ENCODE data around the gene GPR78. TPM values are rescaled to one million over a fixed set of nuclear protein-coding genes. Genes with fewer than 3 reads are reported as not detected.

Gene GPR78
- total RNA-seq, 2 experiments from 2014 or later, result not detected

DNA sequence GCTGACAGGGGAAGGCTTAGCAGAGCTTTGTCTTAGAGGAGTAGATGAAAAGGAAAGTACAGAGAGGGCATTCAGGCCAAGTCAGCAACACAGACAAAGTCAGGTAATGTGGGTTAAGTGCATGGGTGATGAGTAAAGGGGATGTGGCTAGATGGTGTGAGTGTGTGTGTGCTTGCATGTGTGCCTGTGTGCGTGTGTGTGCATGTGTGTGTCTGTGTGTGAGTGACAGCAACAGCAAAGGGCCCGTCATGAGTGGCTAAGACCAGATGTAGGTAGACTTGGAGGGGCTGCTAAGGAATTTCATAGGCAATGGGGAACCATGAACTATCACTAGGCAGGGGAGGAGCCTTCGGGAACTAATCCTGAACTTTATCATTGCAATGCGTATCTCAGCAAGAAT, 2.2 kb upstream of the GPR78 start:
- H3K9me3 ChIP-seq (ENCODE audit: control insufficient read depth in 1 of 2, insufficient read depth in 1 of 2, low read length in 2 of 2), result peaks cover 0 to 34% of the 10 kb centered on the region in 2 experiments
- no peaks in the 10 kb centered on the region for H3K4me1 ChIP-seq (ENCODE audit: insufficient read depth, low read length)
- Mint-ChIP-seq H3K4me3 (no peak overlapping the region), H3K27me3 (peaks cover 35% of the 10 kb centered on the region), H3K36me3 (ENCODE audit: low read depth) (no peaks in the 10 kb centered on the region), H3K9me3 (no peaks in the 10 kb centered on the region), H3K4me1 (ENCODE audit: low read depth) (no peaks in the 10 kb centered on the region), H3K27ac (no peak overlapping the region)
- H3K36me3 ChIP-seq (ENCODE audit: insufficient read depth, low read length), result no peaks in the 10 kb centered on the region
- H3K27ac ChIP-seq (ENCODE audit: low read depth in 1 of 2, low read length in 2 of 2), result no peak overlapping the region
- H3K27me3 ChIP-seq (ENCODE audit: control insufficient read depth in 1 of 2, insufficient read depth in 2 of 2, low read length in 2 of 2), result peaks cover 11 to 24% of the 10 kb centered on the region in 2 experiments
- TF ChIP-seq, protein P1, sequence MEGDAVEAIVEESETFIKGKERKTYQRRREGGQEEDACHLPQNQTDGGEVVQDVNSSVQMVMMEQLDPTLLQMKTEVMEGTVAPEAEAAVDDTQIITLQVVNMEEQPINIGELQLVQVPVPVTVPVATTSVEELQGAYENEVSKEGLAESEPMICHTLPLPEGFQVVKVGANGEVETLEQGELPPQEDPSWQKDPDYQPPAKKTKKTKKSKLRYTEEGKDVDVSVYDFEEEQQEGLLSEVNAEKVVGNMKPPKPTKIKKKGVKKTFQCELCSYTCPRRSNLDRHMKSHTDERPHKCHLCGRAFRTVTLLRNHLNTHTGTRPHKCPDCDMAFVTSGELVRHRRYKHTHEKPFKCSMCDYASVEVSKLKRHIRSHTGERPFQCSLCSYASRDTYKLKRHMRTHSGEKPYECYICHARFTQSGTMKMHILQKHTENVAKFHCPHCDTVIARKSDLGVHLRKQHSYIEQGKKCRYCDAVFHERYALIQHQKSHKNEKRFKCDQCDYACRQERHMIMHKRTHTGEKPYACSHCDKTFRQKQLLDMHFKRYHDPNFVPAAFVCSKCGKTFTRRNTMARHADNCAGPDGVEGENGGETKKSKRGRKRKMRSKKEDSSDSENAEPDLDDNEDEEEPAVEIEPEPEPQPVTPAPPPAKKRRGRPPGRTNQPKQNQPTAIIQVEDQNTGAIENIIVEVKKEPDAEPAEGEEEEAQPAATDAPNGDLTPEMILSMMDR (IDR thresholded peaks at IDR 0.05), result no peak
- H3K4me3 ChIP-seq (ENCODE audit: low read length), result no peak overlapping the region
- ChIA-PET POLR2A (no interaction called here), CTCF (no interaction called here)
- ATAC-seq (ENCODE audit: poor library complexity), result no peak
- DNase-seq, result no peak
- intact Hi-C loops (cut with DNase I, micrococcal nuclease), result no loop called here

DNA sequence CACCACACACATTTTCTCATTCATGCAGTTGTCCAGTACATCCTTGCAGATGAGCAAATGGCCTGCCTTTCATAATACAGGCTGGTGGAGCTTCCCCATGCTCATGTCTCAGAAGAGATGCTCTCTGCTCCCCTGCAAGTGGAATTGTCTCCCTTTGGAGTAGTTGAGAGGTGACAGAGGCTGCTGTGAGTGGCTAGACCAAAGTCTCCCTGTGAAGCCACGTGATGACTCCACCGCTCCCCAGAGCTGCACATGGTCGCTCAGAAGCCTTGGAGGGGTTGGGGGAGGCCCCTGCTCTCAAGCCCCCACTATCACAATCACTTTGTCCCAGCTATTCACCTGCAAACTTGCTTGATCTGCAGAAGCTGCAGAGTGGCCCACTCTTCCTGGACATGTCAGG, 1.5 kb upstream of the GPR78 start:
- H3K36me3 ChIP-seq (ENCODE audit: insufficient read depth, low read length), result no peaks in the 10 kb centered on the region
- Mint-ChIP-seq H3K27me3 (peaks cover 38% of the 10 kb centered on the region), H3K4me1 (ENCODE audit: low read depth) (no peaks in the 10 kb centered on the region), H3K9me3 (no peaks in the 10 kb centered on the region), H3K4me3 (no peak overlapping the region), H3K27ac (no peak overlapping the region), H3K36me3 (ENCODE audit: low read depth) (no peaks in the 10 kb centered on the region)
- H3K27me3 ChIP-seq (ENCODE audit: control insufficient read depth in 1 of 2, insufficient read depth in 2 of 2, low read length in 2 of 2), result peaks cover 13 to 24% of the 10 kb centered on the region in 2 experiments
- TF ChIP-seq, protein P1 (IDR thresholded peaks at IDR 0.05), result no peak
- intact Hi-C loops (cut with DNase I, micrococcal nuclease), result no loop called here
- CTCF ChIA-PET, result no interaction called here
- POLR2A ChIA-PET, result no interaction called here
- H3K4me3 ChIP-seq (ENCODE audit: low read length), result no peak overlapping the region
- H3K4me1 ChIP-seq (ENCODE audit: insufficient read depth, low read length), result no peaks in the 10 kb centered on the region
- no peak for ATAC-seq (ENCODE audit: poor library complexity)
- H3K9me3 ChIP-seq (ENCODE audit: control insufficient read depth in 1 of 2, insufficient read depth in 1 of 2, low read length in 2 of 2), result peaks cover 0 to 34% of the 10 kb centered on the region in 2 experiments
- DNase-seq, result no peak
- H3K27ac ChIP-seq (ENCODE audit: low read depth in 1 of 2, low read length in 2 of 2), result no peak overlapping the region

DNA sequence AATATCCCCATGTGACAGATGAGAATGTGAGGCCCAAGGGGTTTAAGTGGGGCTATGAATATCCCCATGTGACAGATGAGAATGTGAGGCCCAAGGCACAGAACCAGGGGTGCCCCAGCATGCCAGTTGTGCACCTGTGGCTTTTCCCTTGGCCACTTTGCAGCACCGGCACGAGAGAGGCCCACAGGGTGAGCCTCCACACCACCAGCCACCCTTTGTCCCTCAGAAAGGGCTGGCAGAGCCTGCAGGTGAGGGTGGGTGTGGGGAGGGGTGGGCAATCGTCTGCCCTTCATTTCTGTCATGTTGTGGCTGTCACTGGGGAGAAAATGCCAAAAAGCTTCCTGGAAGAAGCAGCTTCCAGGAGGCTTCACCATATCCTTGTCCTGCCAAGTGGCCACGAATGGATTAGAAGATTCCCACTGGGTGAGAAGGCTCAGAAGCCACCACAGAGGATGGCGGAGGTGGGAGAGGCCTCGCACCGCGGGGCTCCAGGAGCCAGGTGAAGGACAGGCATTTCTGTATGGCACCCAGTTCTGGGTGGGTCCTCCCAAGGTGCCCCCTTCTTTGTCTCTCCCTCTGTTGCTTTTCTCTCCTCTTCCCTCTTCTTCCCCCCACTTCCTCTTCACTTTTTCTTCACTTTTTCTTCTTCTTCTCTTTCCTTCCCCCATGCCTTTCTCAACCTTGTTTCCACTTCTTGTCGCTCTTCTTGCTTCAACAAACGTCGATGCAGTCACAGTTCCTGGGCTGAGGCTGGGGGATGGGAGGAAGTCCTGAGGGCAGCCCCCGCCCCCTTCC, 469 bp upstream of the GPR78 start:
- H3K4me3 Mint-ChIP-seq, result no peak overlapping the region
- no peak for ATAC-seq (ENCODE audit: poor library complexity)

More for the DNA sequence above, 469 bp upstream of the GPR78 start:
- intact Hi-C loops (cut with DNase I, micrococcal nuclease), result no loop called here
- Histone ChIP-seq H3K4me1 (ENCODE audit: insufficient read depth, low read length) (no peaks in the 10 kb centered on the region), H3K27ac (ENCODE audit: low read depth in 1 of 2, low read length in 2 of 2) (no peak overlapping the region), H3K36me3 (ENCODE audit: insufficient read depth, low read length) (no peaks in the 10 kb centered on the region), H3K9me3 (ENCODE audit: control insufficient read depth in 1 of 2, insufficient read depth in 1 of 2, low read length in 2 of 2) (peaks cover 0 to 34% of the 10 kb centered on the region in 2 experiments), H3K27me3 (ENCODE audit: control insufficient read depth in 1 of 2, insufficient read depth in 2 of 2, low read length in 2 of 2) (peaks cover 13 to 24% of the 10 kb centered on the region in 2 experiments), H3K4me3 (ENCODE audit: low read length) (no peak overlapping the region)
- H3K4me1 Mint-ChIP-seq (ENCODE audit: low read depth), result no peaks in the 10 kb centered on the region
- TF ChIP-seq, protein P1 (IDR thresholded peaks at IDR 0.05), result no peak
- no peak for DNase-seq
- peaks cover 44% of the 10 kb centered on the region for H3K27me3 Mint-ChIP-seq
- H3K9me3 Mint-ChIP-seq, result no peaks in the 10 kb centered on the region
- no peaks in the 10 kb centered on the region for H3K36me3 Mint-ChIP-seq (ENCODE audit: low read depth)
- ChIA-PET CTCF (no interaction called here), POLR2A (no interaction called here)
- no peak overlapping the region for H3K27ac Mint-ChIP-seq

Measured in CD4-positive, alpha-beta T cell (primary cell).